PFSK-1 (cell line): ENCODE results near the gene NOS1.

Experiments
- FOXP2 ChIP-seq: optimal IDR thresholded peaks from 2 replicates; pipeline ENCODE3; 2011; ENCODE audit warnings: borderline replicate concordance, control low read depth, inconsistent platforms; ENCODE audit not compliant: insufficient read depth; ENCODE audit errors: extremely low read length, extremely low read depth
- POLR2AphosphoS5 ChIP-seq: IDR thresholded peaks from 2 replicates; pipeline ENCODE4 v1.6.1; 2012; ENCODE audit warnings: low read depth, mild to moderate bottlenecking, control low read depth, low read length, moderate library complexity
- REST ChIP-seq, 2 experiments: IDR thresholded peaks; 2 replicates each; pipeline versions ENCODE4 v1.6.1 to v1.8.0; 2011 to 2012; ENCODE audit warnings: low read depth in 2 of 2, low read length in 2 of 2, control low read depth in 1 of 2, inconsistent platforms in 1 of 2, mild to moderate bottlenecking in 1 of 2, moderate library complexity in 1 of 2; ENCODE audit not compliant: insufficient read depth in 1 of 2
- SIN3A ChIP-seq: IDR thresholded peaks from 2 replicates; pipeline ENCODE4 v1.6.1; 2012; ENCODE audit warnings: mild to moderate bottlenecking, low read length, moderate library complexity, borderline replicate concordance; ENCODE audit not compliant: insufficient read depth
- TAF1 ChIP-seq: IDR thresholded peaks from 2 replicates; pipeline ENCODE4 v1.6.1; 2012; ENCODE audit warnings: low read length, control low read depth, borderline replicate concordance; ENCODE audit not compliant: insufficient read depth

NOS1 gene

DNA sequence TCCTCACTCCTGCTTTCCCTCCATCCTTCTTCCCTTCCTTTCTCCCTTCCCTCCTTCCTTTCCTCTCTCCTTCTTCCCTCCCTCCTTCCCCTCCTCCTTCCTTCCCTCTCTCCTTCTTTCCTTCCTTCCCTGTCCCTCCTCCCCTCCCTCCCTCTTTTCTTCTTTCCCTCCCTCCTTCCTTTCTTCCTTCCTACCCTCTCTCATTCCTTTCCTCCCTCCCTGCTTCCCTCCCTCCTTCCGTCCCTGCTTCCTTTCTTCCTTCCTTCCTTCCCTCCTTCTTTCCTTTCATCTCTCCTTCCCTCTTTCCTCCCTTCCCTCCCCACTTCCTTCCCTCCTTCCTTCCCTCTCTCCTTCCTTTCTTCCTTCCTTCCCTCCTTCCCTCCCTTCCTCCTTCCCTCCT lies 39.0 kb downstream of the NOS1 start:
- TF ChIP-seq SIN3A: no peak
- no peak for TF ChIP-seq REST (IDR thresholded peaks at IDR 0.05; ENCODE audit: insufficient read depth in 1 of 2, low read depth in 2 of 2, low read length in 2 of 2)
- TF ChIP-seq POLR2AphosphoS5: no peak
- no peak for TF ChIP-seq FOXP2
- no peak for TF ChIP-seq TAF1

- TF ChIP-seq TAF1 (no peak), SIN3A (no peak), POLR2AphosphoS5 (no peak), REST (IDR thresholded peaks at IDR 0.05; ENCODE audit: insufficient read depth in 1 of 2, low read depth in 2 of 2, low read length in 2 of 2) (no peak), FOXP2 (no peak)
Measured at GRCh38 chr12:117321572-117321971, 39.9 kb downstream of the NOS1 start.

- TF ChIP-seq REST (IDR thresholded peaks at IDR 0.05; ENCODE audit: insufficient read depth in 1 of 2, low read depth in 2 of 2, low read length in 2 of 2): no peak
Measured at GRCh38 chr12:117318591-117318990, 42.8 kb downstream of the NOS1 start.

DNA sequence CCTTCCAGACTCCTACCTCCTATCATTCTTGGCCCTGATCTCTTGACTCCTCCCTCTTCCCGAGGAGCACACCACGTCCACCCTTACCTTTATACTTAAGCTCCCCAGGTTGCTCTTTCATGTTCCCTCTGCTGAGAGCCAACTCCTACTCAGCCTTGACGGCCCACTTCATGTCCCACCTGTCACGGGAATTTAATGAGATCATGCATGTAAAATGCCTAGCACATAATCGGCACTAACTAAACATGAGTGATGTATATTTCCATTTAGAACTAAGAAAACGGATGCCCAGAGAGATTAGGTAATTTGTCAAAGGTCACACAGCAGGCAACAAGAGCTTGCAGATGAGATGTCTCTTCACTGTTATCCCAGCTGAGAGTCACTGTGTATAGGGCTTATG lies 45.1 kb downstream of the NOS1 start:
- TF ChIP-seq REST (IDR thresholded peaks at IDR 0.05; ENCODE audit: insufficient read depth in 1 of 2, low read depth in 2 of 2, low read length in 2 of 2) (no peak), POLR2AphosphoS5 (no peak), FOXP2 (no peak), TAF1 (no peak), SIN3A (no peak)

GRCh38 chr12:117313926-117314325 lies 47.5 kb downstream of the NOS1 start:
- TF ChIP-seq SIN3A (no peak), REST (IDR thresholded peaks at IDR 0.05; ENCODE audit: insufficient read depth in 1 of 2, low read depth in 2 of 2, low read length in 2 of 2) (no peak), POLR2AphosphoS5 (no peak), TAF1 (no peak), FOXP2 (no peak)
